ENCODE results near the gene CLTB. TPM values are rescaled to one million over a fixed set of nuclear protein-coding genes. Genes with fewer than 3 reads are reported as not detected.

CLTB gene
- total and polyA plus RNA-seq, 2 of the 4 experiments (the other 2 are of a cell fraction) = 87.6 to 99.9 TPM

- Histone ChIP-seq H3K27me3 (ENCODE audit: control insufficient read depth, insufficient read depth, low read length) (no peaks in the 10 kb centered on the region), H4K5ac (ENCODE audit: low read depth, low read length) (peak within 1 kb of the TSS; percentile 90)
- DNase-seq = peak; percentile 99
Observed at GRCh38 chr5:176447978-176448608, 31.8 kb upstream of the CLTB start, which contains the start of gene FAF2. Gene FAF2, plus strand, starts transcription at chr5:176448385. Its CDS starts 23 bp downstream, at chr5:176448408.

More at GRCh38 chr5:176447978-176448608, 31.8 kb upstream of the CLTB start, which contains the start of gene FAF2:
- Histone ChIP-seq H3K4ac (ENCODE audit: low read depth, low read length) (peak within 1 kb of the TSS; percentile 95), H3K9me3 (ENCODE audit: control insufficient read depth, insufficient read depth, low read length) (no peaks in the 10 kb centered on the region), H3K4me2 (ENCODE audit: low read depth, low read length) (peak within 1 kb of the TSS; percentile 91), H4K8ac (ENCODE audit: low read depth in 2 of 2, low read length in 2 of 2) (peak within 1 kb of the TSS; percentile 92 to 98), H3K27ac (ENCODE audit: insufficient read depth, low read length) (peak within 1 kb of the TSS; percentile 92), H3K9me1 (ENCODE audit: insufficient read depth, low read length) (no peaks in the 10 kb centered on the region), H3K4me1 (ENCODE audit: control insufficient read depth, insufficient read depth, low read length) (peaks cover 3% of the 10 kb centered on the region), H2AK5ac (ENCODE audit: low read depth, low read length) (peak within 1 kb of the TSS; percentile 99), H2BK15ac (ENCODE audit: low read depth, low read length) (peak within 1 kb of the TSS; percentile 29; the same call in 1 of the 3 replicates), H2AFZ (replicated peaks; ENCODE audit: low read length, poor library complexity) (peak within 1 kb of the TSS; percentile 93), H3K36me3 (ENCODE audit: control insufficient read depth, insufficient read depth, low read length) (no peaks in the 10 kb centered on the region), H2BK20ac (ENCODE audit: low read depth, low read length) (no peak within 1 kb of the TSS), H3K79me1 (ENCODE audit: low read depth in 1 of 2, low read length in 2 of 2) (peaks cover 0 to 28% of the 10 kb centered on the region in 2 experiments; a peak in 3 of 4 replicates), H3K9ac (ENCODE audit: low read depth, low read length) (peak within 1 kb of the TSS; percentile 95), H4K91ac (ENCODE audit: insufficient read depth, low read depth, low read length) (peak within 1 kb of the TSS; percentile 94), H4K20me1 (ENCODE audit: insufficient read depth, low read length) (peaks cover 10% of the 10 kb centered on the region), H3K4me3 (ENCODE audit: insufficient read depth, low read depth, low read length) (peak within 1 kb of the TSS; percentile 74), H2BK5ac (ENCODE audit: low read depth, low read length, poor library complexity, severe bottlenecking) (peak within 1 kb of the TSS; percentile 84), H2AK9ac (replicated peaks; ENCODE audit: low read depth, low read length, poor library complexity) (peak within 1 kb of the TSS; percentile 96), H3K14ac (replicated peaks; ENCODE audit: low read depth, low read length) (peak within 1 kb of the TSS; percentile 99), H2BK120ac (ENCODE audit: low read depth, low read length) (peak within 1 kb of the TSS; percentile 69), H3K23ac (ENCODE audit: low read depth, low read length) (peak within 1 kb of the TSS; percentile 99), H3K18ac (ENCODE audit: low read depth, low read length) (peak within 1 kb of the TSS; percentile 76), H3K56ac (ENCODE audit: extremely low read depth, insufficient read depth, low read length) (peak within 1 kb of the TSS; percentile 93)
- in situ Hi-C loops (cut with MboI; ENCODE audit: low sequenced_read_pairs) (no loop called here), dilution Hi-C loops (cut with HindIII; ENCODE audit: low sequenced_read_pairs, unreplicated experiment) (no loop called here), intact Hi-C loops (cut with micrococcal nuclease) (loop anchor here (2.0 kb wide), 1 partner anchor 89 kb away; the partner anchor contains the start of gene RNF44)
- BruUV-seq (replicated peaks) = no TSS peak
- CTCF ChIA-PET = interaction anchor here (0.6 to 1.5 kb wide), 13 partner anchors 9 to 1700 kb away, joined by 3 to 10 read pairs (median 4); no protein-coding TSS in a partner anchor
- 1% methylated on average over 20 of the region's 50 CpGs; no CpG with 5 or more reads in 1 of the 2 experiments for WGBS, 2 experiments (ENCODE audit: extremely low coverage in 2 of 2, insufficient read length in 1 of 2)
- peak; percentile 81; the same call in 1 of the 2 replicates for TF ChIP-seq ELK1 (IDR thresholded peaks at IDR 0.05; ENCODE audit: borderline replicate concordance, low read depth, low read length)
- TF ChIP-seq CEBPB (IDR thresholded peaks at IDR 0.05; ENCODE audit: low read depth, low read length) = no peak
- TF ChIP-seq CTCF (conservative IDR thresholded peaks at IDR 0.05; ENCODE audit: low read depth, low read length) = peak; percentile 99
- peak; percentile 50 for TF ChIP-seq SMC3 (IDR thresholded peaks at IDR 0.05; ENCODE audit: low read depth, low read length)
- peak; percentile 96 for TF ChIP-seq POLR2A (IDR thresholded peaks at IDR 0.05; ENCODE audit: low read depth, low read length)
- TF ChIP-seq MAZ (IDR thresholded peaks at IDR 0.05; ENCODE audit: borderline replicate concordance, low read depth, low read length) = peak; percentile 98
- TF ChIP-seq MAFK (IDR thresholded peaks at IDR 0.05; ENCODE audit: low read depth, low read length) = no peak
- TF ChIP-seq NFE2L2 (IDR thresholded peaks at IDR 0.05; ENCODE audit: low read depth, low read length) = 0 out of 2 replicates have a peak, but pooled peaks have one; percentile 7
- no peak for TF ChIP-seq FOS (IDR thresholded peaks at IDR 0.05; ENCODE audit: low read depth, low read length)
- TF ChIP-seq RAD21 (IDR thresholded peaks at IDR 0.05; ENCODE audit: low read length) = peak; percentile 32; the same call in 1 of the 2 replicates
- POLR2A ChIA-PET (ENCODE audit: unreplicated experiment) = interaction anchor here (0.7 kb wide), 1 partner anchor 166 kb away, joined by 3 read pairs; no protein-coding TSS in a partner anchor
- ATAC-seq (ENCODE audit: low read depth) = peak; percentile 89

All from IMR-90 (cell line).